ENCODE results near the gene ZNF600.

- TF ChIP-seq CTCF (conservative IDR thresholded peaks at IDR 0.05) (no peak), ZFX (IDR thresholded peaks at IDR 0.05) (no peak)
These were observed 44.1 kb downstream of the ZNF600 start for GRCh38 chr19:52742516-52742915.
